Measurements from ENCODE around the gene NDUFC2.
"Not testable (repeated sequence)": the region's sequence is repeated elsewhere in the genome, so short reads cannot be mapped to it uniquely, and the experiment has no call there.

The NDUFC2 gene

DNA sequence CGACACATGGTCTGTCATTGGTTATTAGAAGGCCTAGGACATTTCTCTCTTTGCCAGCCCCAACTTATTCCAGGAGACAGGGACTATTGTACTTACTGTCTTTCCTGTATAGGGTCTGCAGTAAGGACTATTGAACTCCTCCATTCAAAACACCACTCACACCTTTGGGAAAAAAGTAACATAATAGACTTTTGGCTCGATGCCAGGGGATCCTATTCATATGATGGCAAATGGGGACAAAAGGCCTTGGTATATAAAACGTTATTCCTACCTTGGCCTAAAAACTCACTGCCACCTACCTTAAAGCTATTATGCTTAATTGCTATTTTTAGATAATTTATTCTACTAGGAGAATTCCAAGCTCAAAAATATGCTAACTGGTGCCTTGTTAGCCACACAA, 6.3 kb upstream of the NDUFC2 start:
- Histone ChIP-seq H3K27ac (ENCODE audit: low read depth, low read length, poor library complexity, severe bottlenecking) (no peak overlapping the region), H3K9me3 (ENCODE audit: low read length) (peaks cover 3% of the 10 kb centered on the region; the same call in 1 of the 2 replicates), H3K4me3 (ENCODE audit: low read depth, low read length, poor library complexity, severe bottlenecking) (no peak overlapping the region), H3K79me2 (ENCODE audit: insufficient read depth, low read length) (no peaks in the 10 kb centered on the region), H3K9me2 (ENCODE audit: low read depth, low read length) (no peaks in the 10 kb centered on the region), H3K9ac (ENCODE audit: low read length) (no peak overlapping the region), H3F3A (ENCODE audit: insufficient read depth, low read length) (no peaks in the 10 kb centered on the region), H3K4me1 (ENCODE audit: insufficient read depth, low read length, severe bottlenecking) (no peaks in the 10 kb centered on the region), H2AFZ (ENCODE audit: low read length) (no peak overlapping the region), H4K20me1 (ENCODE audit: insufficient read depth, low read length) (no peaks in the 10 kb centered on the region), H3K27me3 (ENCODE audit: insufficient read depth, low read length) (no peaks in the 10 kb centered on the region), H3K36me3 (ENCODE audit: insufficient read depth, low read length) (no peaks in the 10 kb centered on the region), H3K4me2 (ENCODE audit: low read length) (no peak overlapping the region)
- TF ChIP-seq EZH2 (IDR thresholded peaks at IDR 0.05; ENCODE audit: borderline replicate concordance, low read length), result no peak
- TF ChIP-seq, protein P1, sequence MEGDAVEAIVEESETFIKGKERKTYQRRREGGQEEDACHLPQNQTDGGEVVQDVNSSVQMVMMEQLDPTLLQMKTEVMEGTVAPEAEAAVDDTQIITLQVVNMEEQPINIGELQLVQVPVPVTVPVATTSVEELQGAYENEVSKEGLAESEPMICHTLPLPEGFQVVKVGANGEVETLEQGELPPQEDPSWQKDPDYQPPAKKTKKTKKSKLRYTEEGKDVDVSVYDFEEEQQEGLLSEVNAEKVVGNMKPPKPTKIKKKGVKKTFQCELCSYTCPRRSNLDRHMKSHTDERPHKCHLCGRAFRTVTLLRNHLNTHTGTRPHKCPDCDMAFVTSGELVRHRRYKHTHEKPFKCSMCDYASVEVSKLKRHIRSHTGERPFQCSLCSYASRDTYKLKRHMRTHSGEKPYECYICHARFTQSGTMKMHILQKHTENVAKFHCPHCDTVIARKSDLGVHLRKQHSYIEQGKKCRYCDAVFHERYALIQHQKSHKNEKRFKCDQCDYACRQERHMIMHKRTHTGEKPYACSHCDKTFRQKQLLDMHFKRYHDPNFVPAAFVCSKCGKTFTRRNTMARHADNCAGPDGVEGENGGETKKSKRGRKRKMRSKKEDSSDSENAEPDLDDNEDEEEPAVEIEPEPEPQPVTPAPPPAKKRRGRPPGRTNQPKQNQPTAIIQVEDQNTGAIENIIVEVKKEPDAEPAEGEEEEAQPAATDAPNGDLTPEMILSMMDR (IDR thresholded peaks at IDR 0.05; ENCODE audit: low read length), result no peak

DNA sequence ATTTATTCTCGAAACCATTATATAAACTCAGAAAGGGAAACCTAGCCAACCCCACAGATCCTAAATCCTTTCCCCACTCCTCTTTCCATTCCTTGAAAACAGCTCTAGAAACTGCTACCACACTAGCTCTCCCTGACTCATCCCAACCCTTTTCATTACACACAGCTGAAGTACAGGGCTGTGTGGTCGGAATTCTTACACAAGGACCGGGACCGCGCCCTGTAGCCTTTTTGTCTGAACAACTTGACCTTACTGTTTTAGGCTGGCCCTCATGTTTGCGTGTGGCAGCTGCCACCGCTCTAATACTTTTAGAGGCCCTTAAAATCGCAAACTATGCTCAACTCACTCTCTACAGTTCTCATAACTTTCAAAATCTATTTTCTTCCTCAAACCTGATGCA, 4.8 kb upstream of the NDUFC2 start:
- not testable (repeated sequence) for H3K4me2 ChIP-seq (ENCODE audit: low read length); H4K20me1 ChIP-seq (ENCODE audit: insufficient read depth, low read length); H3K9ac ChIP-seq (ENCODE audit: low read length); H3F3A ChIP-seq (ENCODE audit: insufficient read depth, low read length); H3K4me3 ChIP-seq (ENCODE audit: low read depth, low read length, poor library complexity, severe bottlenecking); H2AFZ ChIP-seq (ENCODE audit: low read length); H3K79me2 ChIP-seq (ENCODE audit: insufficient read depth, low read length); H3K36me3 ChIP-seq (ENCODE audit: insufficient read depth, low read length); H3K9me3 ChIP-seq (ENCODE audit: low read length); H3K4me1 ChIP-seq (ENCODE audit: insufficient read depth, low read length, severe bottlenecking); H3K27me3 ChIP-seq (ENCODE audit: insufficient read depth, low read length); H3K27ac ChIP-seq (ENCODE audit: low read depth, low read length, poor library complexity, severe bottlenecking); H3K9me2 ChIP-seq (ENCODE audit: low read depth, low read length)

DNA sequence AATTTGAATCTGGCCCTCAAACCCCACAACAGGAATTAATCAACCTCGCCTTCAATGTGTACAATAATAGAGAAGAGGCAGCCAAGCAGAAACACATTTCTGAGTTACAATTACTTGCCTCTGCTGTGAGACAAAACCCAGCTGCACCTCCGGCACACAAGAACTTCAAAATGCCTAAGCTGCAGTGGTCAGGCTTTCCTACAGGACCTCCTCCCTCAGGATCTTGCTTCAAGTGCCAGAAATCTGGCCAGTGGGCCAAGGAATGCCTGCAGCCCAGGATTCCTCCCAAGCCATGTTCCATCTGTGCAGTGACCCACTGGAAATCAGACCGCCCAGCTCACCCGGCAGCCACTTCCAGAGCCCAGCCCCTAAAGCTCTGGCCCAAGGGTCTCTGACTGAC, 3.4 kb upstream of the NDUFC2 start:
- Histone ChIP-seq H2AFZ (ENCODE audit: low read length) (no peak overlapping the region), H3K9me2 (ENCODE audit: low read depth, low read length) (no peaks in the 10 kb centered on the region), H3K27me3 (ENCODE audit: insufficient read depth, low read length) (no peaks in the 10 kb centered on the region), H4K20me1 (ENCODE audit: insufficient read depth, low read length) (no peaks in the 10 kb centered on the region), H3K79me2 (ENCODE audit: insufficient read depth, low read length) (peaks cover 15% of the 10 kb centered on the region), H3K27ac (ENCODE audit: low read depth, low read length, poor library complexity, severe bottlenecking) (no peak overlapping the region), H3K4me2 (ENCODE audit: low read length) (no peak overlapping the region), H3K4me3 (ENCODE audit: low read depth, low read length, poor library complexity, severe bottlenecking) (no peak overlapping the region), H3F3A (ENCODE audit: insufficient read depth, low read length) (no peaks in the 10 kb centered on the region), H3K4me1 (ENCODE audit: insufficient read depth, low read length, severe bottlenecking) (peaks cover 16% of the 10 kb centered on the region), H3K9me3 (ENCODE audit: low read length) (peaks cover 3% of the 10 kb centered on the region; the same call in 1 of the 2 replicates), H3K9ac (ENCODE audit: low read length) (no peak overlapping the region), H3K36me3 (ENCODE audit: insufficient read depth, low read length) (no peaks in the 10 kb centered on the region)
- TF ChIP-seq EZH2 (IDR thresholded peaks at IDR 0.05; ENCODE audit: borderline replicate concordance, low read length), result no peak
- TF ChIP-seq, protein P1 (IDR thresholded peaks at IDR 0.05; ENCODE audit: low read length), result no peak

DNA sequence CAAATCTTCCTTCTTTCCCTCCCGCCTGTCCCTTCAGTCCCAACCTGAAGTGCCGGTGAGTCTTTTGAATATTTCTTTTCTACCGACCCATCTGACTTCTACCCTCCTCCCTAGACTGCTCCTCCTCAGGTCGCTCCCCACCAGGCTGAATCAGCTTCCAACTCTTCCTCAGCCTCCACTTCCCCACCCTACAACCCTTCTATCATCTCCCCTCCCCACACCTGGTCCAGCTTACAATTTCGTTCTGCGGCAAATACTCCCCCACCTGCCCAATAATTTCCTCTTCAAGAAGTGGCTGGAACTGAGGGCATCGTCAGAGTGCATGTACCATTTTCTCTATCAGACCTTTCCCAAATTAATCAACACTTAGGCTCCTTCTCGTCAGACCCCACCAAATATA, 2.5 kb upstream of the NDUFC2 start:
- H3F3A ChIP-seq (ENCODE audit: insufficient read depth, low read length), result no peaks in the 10 kb centered on the region
- peaks cover 24% of the 10 kb centered on the region for H3K79me2 ChIP-seq (ENCODE audit: insufficient read depth, low read length)
- peaks cover 24% of the 10 kb centered on the region for H3K4me1 ChIP-seq (ENCODE audit: insufficient read depth, low read length, severe bottlenecking)
- H3K4me3 ChIP-seq (ENCODE audit: low read depth, low read length, poor library complexity, severe bottlenecking), result no peak overlapping the region
- peaks cover 6% of the 10 kb centered on the region; the same call in 1 of the 2 replicates for H3K36me3 ChIP-seq (ENCODE audit: insufficient read depth, low read length)
- peaks cover 3% of the 10 kb centered on the region; the same call in 1 of the 2 replicates for H3K9me3 ChIP-seq (ENCODE audit: low read length)
- no peak overlapping the region for H3K27ac ChIP-seq (ENCODE audit: low read depth, low read length, poor library complexity, severe bottlenecking)
- no peaks in the 10 kb centered on the region for H4K20me1 ChIP-seq (ENCODE audit: insufficient read depth, low read length)
- H3K9ac ChIP-seq (ENCODE audit: low read length), result no peak overlapping the region
- no peaks in the 10 kb centered on the region for H3K27me3 ChIP-seq (ENCODE audit: insufficient read depth, low read length)
- TF ChIP-seq, protein P1 (IDR thresholded peaks at IDR 0.05; ENCODE audit: low read length), result no peak
- no peak for TF ChIP-seq EZH2 (IDR thresholded peaks at IDR 0.05; ENCODE audit: borderline replicate concordance, low read length)
- H2AFZ ChIP-seq (ENCODE audit: low read length), result no peak overlapping the region
- no peak overlapping the region for H3K4me2 ChIP-seq (ENCODE audit: low read length)
- no peaks in the 10 kb centered on the region for H3K9me2 ChIP-seq (ENCODE audit: low read depth, low read length)
